ENCODE data around the gene NIT1.

- TF ChIP-seq YY1 (IDR thresholded peaks at IDR 0.05; ENCODE audit: low read depth) (no peak), MAX (IDR thresholded peaks at IDR 0.05) (no peak), RAD21 (IDR thresholded peaks at IDR 0.05; ENCODE audit: low read depth) (no peak), REST (IDR thresholded peaks at IDR 0.05; ENCODE audit: low read depth) (no peak), TCF12 (IDR thresholded peaks at IDR 0.05; ENCODE audit: low read depth) (no peak), CEBPB (IDR thresholded peaks at IDR 0.05) (no peak), TAF1 (IDR thresholded peaks at IDR 0.05; ENCODE audit: low read depth) (no peak), EP300 (IDR thresholded peaks at IDR 0.05; ENCODE audit: borderline replicate concordance) (no peak), FOXM1 (IDR thresholded peaks at IDR 0.05; ENCODE audit: borderline replicate concordance, low read depth) (no peak), CREB1 (IDR thresholded peaks at IDR 0.05; ENCODE audit: low read depth) (no peak)
Measured at GRCh38 chr1:161076410-161076809, 41.5 kb upstream of the NIT1 start.
